CD4-positive, alpha-beta T cell treated with Interleukin-17A for 4 hours (primary cell): ENCODE results near the gene CLDND1.

Experiments used
- DNase-seq: peaks from one replicate; pipeline ENCODE4 v3.0.0-alpha.2; 2020; ENCODE audit warnings: mixed read lengths

The CLDND1 gene

GRCh38 chr3:98513091-98513511, 9.6 kb downstream of the CLDND1 start:
- no peak for DNase-seq

- DNase-seq: no peak
Observed at GRCh38 chr3:98512576-98512975, 10.1 kb downstream of the CLDND1 start.

GRCh38 chr3:98508582-98508981, 14.1 kb downstream of the CLDND1 start:
- no peak for DNase-seq

GRCh38 chr3:98504539-98504938, 18.2 kb downstream of the CLDND1 start:
- no peak for DNase-seq

GRCh38 chr3:98501863-98502576, 20.7 kb downstream of the CLDND1 start:
- DNase-seq: no peak

GRCh38 chr3:98501270-98501669, 21.4 kb downstream of the CLDND1 start:
- DNase-seq: no peak

GRCh38 chr3:98500019-98500418, 22.7 kb downstream of the CLDND1 start:
- no peak for DNase-seq

- DNase-seq: no peak
Observed at GRCh38 chr3:98497381-98497780, 25.3 kb downstream of the CLDND1 start, which contains the start of gene OR5K2. Gene OR5K2 (plus strand): TSS chr3:98497681. CDS start chr3:98497681, 0 bp downstream.

- no peak for DNase-seq
Observed at GRCh38 chr3:98483626-98484025, 39.1 kb downstream of the CLDND1 start.

- DNase-seq: no peak
Observed at GRCh38 chr3:98482717-98483482, 39.8 kb downstream of the CLDND1 start.
